ENCODE data around the gene MYMX.

DNA sequence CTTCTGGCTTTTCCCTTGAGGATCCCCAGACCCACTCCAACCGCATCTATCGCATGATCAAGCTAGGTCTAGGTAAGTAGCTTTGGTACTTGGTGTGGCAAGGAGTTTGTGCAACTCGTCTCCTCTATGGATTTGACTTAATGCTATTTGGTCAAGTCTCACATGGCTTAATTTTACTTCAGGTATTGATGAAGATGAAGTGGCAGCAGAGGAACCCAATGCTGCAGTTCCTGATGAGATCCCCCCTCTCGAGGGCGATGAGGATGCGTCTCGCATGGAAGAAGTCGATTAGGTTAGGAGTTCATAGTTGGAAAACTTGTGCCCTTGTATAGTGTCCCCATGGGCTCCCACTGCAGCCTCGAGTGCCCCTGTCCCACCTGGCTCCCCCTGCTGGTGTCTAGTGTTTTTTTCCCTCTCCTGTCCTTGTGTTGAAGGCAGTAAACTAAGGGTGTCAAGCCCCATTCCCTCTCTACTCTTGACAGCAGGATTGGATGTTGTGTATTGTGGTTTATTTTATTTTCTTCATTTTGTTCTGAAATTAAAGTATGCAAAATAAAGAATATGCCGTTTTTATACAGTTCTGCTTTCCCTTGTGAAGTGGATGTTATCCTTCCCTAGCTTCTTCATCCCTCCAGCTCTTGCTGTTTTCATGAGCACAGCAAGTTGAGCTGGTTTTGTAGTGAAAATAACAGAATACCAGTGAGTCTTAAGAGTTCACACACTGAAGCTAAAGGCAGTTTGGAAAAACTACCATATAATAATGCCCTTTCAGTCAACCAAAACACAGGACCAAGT is 36.8 kb downstream of the MYMX start:
- TF ChIP-seq EZH2 (IDR thresholded peaks at IDR 0.05): no peak
- peak; percentile 14; the same call in 1 of the 2 replicates for TF ChIP-seq POLR2AphosphoS5 (IDR thresholded peaks at IDR 0.05; ENCODE audit: borderline replicate concordance, low read depth, low read length)
- TF ChIP-seq FOXP2 (optimal IDR thresholded peaks at IDR 0.05; ENCODE audit: control extremely low read depth, extremely low read length, insufficient read depth): no peak
